ENCODE data around the gene NPAS3.
"Not testable (repeated sequence)": the region's sequence is repeated elsewhere in the genome, so short reads cannot be mapped to it uniquely, and the experiment has no call there.

The NPAS3 gene

GRCh38 chr14:33081259-33081658 is 142.6 kb downstream of the NPAS3 start:
- no peak for DNase-seq (ENCODE audit: low read depth)

- no peak for DNase-seq (ENCODE audit: low read depth)
Measured at GRCh38 chr14:33085799-33086198, 147.1 kb downstream of the NPAS3 start.

DNA sequence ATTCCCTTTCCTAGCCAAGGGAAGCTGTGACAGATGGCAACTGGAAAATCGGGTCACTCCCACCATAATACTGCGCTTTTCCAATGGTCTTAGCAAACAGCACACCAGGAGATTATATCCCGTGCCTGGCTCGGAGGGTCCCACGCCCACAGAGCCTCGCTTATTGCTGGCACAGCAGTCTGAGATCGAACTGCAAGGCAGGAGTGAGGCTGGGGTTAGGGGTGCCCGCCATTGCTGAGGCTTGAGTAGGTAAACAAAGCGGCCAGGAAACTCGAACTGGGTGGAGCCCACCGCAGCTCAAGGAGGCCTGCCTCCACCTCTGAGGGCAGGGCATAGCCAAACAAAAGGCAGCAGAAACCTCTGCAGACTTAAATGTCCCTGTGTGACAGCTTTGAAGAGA is 149.6 kb downstream of the NPAS3 start:
- DNase-seq (ENCODE audit: low read depth), result not testable (repeated sequence)

DNA sequence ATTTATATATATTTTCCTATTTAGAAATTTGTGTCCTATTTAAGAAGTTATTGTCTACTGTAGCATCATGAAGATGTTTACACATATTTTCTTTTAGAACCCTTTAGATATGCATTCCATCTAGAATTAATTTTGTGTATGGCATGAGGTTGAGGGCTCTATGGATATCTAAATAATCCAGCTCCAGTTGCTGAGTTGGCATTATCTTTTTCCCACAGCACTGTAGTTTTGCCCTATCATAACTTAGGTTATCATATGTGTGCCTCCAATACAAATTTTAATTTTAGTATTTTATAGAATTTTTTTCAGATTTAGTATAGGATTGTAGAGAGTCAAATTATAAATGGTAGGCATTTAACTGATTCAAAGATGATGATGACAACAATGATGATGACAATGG is 159.3 kb downstream of the NPAS3 start:
- DNase-seq (ENCODE audit: low read depth), result no peak

GRCh38 chr14:33103489-33103888 is 164.8 kb downstream of the NPAS3 start:
- no peak for DNase-seq (ENCODE audit: low read depth)

DNA sequence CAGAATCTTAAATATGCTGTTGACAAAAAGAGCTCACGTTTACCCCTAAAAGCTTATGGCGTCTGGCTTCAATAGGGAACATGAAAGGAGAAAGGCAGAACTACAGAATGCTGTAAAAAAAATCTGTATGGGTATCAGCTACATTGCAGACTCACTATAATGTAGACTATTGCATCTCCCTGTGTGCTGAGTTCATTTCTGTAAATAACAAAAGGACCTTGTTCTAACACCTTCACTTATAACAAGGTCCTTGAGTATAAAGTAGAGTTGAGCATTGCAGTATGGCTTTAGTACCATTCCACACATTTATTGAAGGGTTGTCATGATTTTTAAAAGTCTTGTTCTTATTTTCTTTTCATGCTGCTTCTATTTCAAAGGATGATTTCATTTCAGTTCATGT is 165.3 kb downstream of the NPAS3 start:
- no peak for DNase-seq (ENCODE audit: low read depth)

DNA sequence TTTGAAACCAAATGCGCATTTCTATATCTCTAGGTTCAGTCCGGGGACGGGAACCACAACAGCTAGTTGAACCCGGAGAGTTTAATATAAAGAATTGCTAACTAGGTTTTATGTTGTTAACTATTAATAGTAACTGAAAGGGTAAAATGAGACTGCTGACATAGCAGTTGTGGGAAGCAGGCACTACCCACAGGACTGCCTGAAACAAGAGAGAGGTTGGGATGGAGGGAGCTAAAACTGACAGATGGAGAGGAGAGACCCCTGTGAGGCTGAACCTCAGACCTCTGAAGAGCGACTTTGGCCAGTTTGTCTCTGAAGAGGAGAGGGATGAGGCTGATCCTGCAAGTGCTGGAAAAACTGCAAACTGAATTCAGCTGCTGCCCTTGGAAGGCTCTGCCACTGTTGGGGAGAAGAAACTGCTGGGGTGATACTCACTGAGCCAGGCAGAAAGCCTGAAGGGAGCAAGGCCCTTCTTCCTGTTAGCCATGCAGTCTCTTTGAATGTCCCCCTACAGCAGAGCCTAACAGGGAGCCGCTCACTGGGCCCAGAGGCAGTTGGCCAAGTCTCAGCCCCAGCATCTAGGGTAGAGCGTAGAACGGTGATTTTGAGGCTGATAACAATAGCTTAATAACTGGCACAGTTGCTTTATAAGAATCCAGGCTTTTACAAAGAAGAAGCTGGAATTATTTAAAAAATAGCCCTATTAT is 172.2 kb downstream of the NPAS3 start:
- DNase-seq (ENCODE audit: low read depth), result no peak

DNA sequence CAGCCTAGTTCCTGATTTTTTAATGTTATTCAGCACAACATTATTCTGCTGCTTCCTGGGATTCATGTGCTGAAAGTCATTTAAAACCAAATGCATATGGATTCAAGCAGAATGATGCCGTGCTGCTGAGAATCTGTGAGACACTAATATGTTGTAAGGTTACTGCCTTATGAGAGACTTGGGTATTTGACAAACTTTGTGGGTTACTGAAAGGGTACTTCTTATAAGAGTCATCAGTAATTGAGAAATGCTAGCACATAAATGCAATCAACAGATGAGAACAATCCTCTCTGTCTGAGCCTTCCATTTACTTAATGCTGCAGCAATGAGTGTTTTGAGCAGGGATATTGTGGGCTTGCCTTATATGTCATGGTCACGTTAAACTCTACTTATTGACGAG is 175.7 kb downstream of the NPAS3 start:
- no peak for DNase-seq (ENCODE audit: low read depth)

DNA sequence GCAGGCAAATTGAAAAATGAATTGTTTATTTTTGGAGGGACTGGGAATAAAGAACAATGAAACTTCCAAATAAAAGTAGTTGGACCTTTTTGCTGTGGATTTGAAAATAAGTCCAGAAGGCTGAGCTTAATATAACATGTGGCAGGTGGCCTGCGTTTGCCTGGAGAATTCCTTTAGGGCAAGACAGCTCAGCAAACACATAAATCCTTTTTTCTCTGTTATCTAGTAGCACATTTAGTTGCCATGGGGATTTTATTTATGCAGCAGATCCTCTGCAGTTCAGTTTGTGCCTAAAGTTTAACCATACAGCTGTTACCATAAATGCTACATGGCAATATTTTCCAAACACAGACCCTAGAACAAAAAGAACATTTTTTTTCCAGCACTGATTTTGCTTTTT is 180.0 kb downstream of the NPAS3 start:
- no peak for DNase-seq (ENCODE audit: low read depth)

GRCh38 chr14:33120341-33120740 is 181.7 kb downstream of the NPAS3 start:
- no peak for DNase-seq (ENCODE audit: low read depth)

DNA sequence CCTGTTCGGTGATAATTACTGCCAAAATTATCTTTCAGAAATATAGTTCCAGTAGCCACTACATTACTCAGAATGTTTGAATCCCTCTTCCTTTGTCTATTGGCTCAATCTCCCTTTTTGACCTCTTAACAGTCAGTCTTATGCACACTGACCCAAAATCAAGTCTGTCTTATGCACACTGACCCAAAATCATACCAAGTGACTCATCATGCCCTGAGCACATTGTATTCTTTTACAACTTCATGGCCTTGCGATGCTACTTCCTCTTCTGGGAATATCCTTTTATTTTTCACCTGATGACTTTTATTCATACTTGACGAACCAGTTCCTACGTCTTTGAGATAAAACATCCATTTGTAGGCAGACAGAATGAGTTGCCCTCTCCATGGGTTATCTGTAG is 182.3 kb downstream of the NPAS3 start:
- DNase-seq (ENCODE audit: low read depth), result no peak

DNA sequence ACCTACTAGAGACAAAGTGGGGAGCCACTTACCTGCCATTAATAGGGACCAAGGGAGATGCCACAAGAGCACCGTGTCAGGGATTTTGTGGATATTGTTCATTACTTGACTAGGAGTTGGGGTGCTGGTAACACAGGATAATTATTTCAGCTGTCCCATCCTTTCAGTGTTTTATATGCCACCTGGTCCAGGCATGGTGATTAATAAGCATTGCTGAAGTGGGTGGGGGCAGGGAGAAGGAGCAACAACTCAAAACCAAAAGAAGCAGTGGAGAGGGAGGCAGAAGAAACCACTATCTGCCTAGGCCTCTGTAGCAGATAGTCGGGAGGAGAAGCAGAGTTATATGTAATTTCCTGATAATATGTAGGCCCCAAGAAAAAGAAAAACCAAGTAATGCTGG is 184.6 kb downstream of the NPAS3 start:
- DNase-seq (ENCODE audit: low read depth), result no peak

- DNase-seq (ENCODE audit: low read depth), result no peak
Measured at GRCh38 chr14:33126433-33126832, 187.8 kb downstream of the NPAS3 start.

DNA sequence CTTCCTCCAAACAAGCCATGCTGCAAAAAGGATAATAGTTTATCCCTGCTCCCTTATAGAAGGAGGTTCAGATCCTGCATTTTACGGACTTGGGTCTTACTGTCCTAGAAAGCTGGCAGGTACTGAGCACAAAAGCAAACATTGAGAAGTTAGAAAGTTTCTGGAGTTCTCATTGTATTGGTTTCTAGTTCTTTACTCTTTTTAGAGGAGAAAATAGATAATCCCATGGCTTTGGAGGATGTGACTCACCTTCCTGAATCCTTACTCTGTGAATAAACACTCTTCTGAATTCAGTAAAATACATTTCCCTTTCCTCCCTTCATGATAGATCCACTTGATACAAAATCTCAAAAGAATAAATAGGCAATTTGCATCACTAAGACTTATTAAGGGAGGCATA is 188.9 kb downstream of the NPAS3 start:
- DNase-seq (ENCODE audit: low read depth), result no peak

DNA sequence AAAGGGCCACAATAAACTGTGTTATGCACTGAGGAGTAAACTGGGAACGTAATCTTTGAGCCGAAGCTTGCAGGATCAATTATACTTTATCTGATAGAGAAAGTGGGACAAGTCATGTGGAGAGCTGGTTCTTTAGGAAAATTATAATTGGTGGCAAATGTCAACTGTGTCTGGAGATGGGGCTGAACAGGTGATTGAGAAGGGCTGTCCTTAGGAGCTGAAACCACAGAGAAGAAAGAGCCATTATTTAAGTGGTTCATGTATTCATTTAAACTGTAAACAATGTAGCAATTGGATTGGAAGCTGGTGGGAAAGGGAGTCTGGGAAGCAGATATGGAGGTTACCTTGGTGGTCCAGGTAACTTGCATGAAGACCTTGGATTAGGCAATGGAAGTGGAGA is 193.1 kb downstream of the NPAS3 start:
- DNase-seq (ENCODE audit: low read depth), result no peak

DNA sequence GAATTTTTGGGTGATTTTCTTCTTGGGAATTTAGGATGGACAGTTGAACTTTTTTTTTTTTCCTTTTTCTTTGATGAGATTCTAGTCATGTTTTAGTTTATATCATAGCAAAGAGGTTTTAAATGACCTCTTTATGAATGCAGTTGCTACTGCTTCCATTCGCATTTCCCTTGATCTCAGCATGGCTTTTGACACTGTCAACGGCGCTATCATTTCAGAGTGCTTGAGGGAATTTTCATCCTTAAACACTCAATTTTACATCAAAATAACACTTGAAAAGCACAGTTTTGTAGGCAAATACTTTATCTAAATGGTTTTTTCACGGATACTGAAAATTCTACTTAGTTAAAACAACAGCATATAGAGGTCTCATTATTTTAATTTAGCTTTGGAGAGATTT is 195.5 kb downstream of the NPAS3 start:
- no peak for DNase-seq (ENCODE audit: low read depth)

- no peak for DNase-seq (ENCODE audit: low read depth)
Measured at GRCh38 chr14:33134975-33135374, 196.3 kb downstream of the NPAS3 start.

GRCh38 chr14:33150666-33151428 is 212.2 kb downstream of the NPAS3 start:
- no peak for DNase-seq (ENCODE audit: low read depth)

- no peak for DNase-seq (ENCODE audit: low read depth)
Measured at GRCh38 chr14:33163109-33163508, 224.4 kb downstream of the NPAS3 start.

DNA sequence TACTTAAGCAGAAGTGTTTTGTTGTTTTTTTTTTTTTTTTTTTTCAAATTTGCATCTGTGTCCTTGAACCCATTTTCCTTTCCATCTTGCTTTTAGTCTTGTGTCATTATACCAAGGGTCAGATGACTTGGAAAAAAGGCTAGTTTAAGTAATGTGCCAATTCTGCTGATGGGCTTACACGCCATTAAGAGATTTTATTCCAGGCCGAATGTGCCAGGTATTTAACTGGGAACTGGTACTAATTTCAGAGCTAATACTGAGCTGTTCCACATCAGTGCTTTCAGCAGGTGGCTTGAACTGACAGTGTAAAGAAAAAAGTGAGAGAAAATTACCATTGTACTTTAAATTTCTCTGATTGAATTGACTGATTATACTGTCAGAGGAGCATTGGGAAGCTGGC is 224.9 kb downstream of the NPAS3 start:
- no peak for DNase-seq (ENCODE audit: low read depth)

GRCh38 chr14:33165144-33165925 is 226.7 kb downstream of the NPAS3 start:
- DNase-seq (ENCODE audit: low read depth), result no peak

GRCh38 chr14:33165926-33166289 is 227.2 kb downstream of the NPAS3 start:
- no peak for DNase-seq (ENCODE audit: low read depth)

DNA sequence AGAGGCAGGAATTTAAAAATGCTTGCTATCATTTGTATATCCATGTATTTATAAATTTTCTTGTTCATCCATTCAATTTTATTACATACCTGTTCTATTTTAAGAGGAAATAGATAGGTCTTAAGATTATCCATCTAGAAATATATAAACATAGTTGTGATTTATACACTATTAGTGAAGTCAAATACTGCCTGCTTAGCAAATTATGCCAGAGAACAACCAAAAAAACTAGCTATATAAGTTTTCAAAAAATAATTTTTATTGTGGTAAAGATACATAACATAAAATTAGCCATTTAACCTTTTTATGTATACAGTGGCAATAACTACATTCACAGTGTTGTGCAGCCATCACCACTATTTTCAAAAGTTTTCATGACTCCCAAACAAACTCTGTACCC is 237.3 kb downstream of the NPAS3 start:
- no peak for DNase-seq (ENCODE audit: low read depth)
